Measurements from ENCODE around the gene ERN1. TPM values are rescaled to one million over a fixed set of nuclear protein-coding genes. Genes with fewer than 3 reads are reported as not detected.

Gene ERN1
- total RNA-seq, 1 donor from 2014 or later, result 9.9 TPM

GRCh38 chr17:63991611-63992010, 138.3 kb downstream of the ERN1 start:
- no peak for DNase-seq (ENCODE audit: low read depth, low spot score)

- DNase-seq (ENCODE audit: low read depth, low spot score), result no peak
Observed at GRCh38 chr17:63989622-63990345, 140.2 kb downstream of the ERN1 start.

Other genes with a start within 250 kb of the ERN1 start
- gene GH2, start 248.2 kb downstream of the ERN1 start, total RNA-seq, result not detected in 2 replicates
- gene CSH1, start 233.6 kb downstream of the ERN1 start, total RNA-seq, result not detected in 2 replicates
- gene CSHL1, start 218.9 kb downstream of the ERN1 start, total RNA-seq, result not detected in 2 replicates
- not detected in 2 replicates for gene GH1, start 211.3 kb downstream of the ERN1 start, total RNA-seq
- gene CD79B, start 197.8 kb downstream of the ERN1 start, total RNA-seq, result 1.5 and 1.7 TPM in 2 replicates
- 0.07 TPM in 1 of 2 replicates, not detected in the other for gene SCN4A, start 157.2 kb downstream of the ERN1 start, total RNA-seq
- gene PRR29, start 131.8 kb downstream of the ERN1 start, total RNA-seq, result 0.20 and 0.28 TPM in 2 replicates
- gene ICAM2, start 109.5 kb downstream of the ERN1 start, total RNA-seq, result 668 and 680 TPM in 2 replicates
- 27.6 and 31.3 TPM in 2 replicates for gene TEX2, start 133.1 kb upstream of the ERN1 start, total RNA-seq

All from pulmonary artery endothelial cell (primary cell).